Brain microvascular endothelial cell (primary cell): ENCODE results near the gene MAP3K10.

Source experiments
- DNase-seq: peaks from one replicate; pipeline ENCODE4 v3.0.0-alpha.2; 2020
- H3K27ac ChIP-seq: fragments of 250-450 bp; sonication (Bioruptor Pico); 2 replicates; pipeline ENCODE4 v1.5.1; 2020; ENCODE audit warnings: mild to moderate bottlenecking, moderate library complexity
- H3K27me3 ChIP-seq: fragments of 250-450 bp; sonication (Bioruptor Pico); replicated peaks from 2 replicates; pipeline ENCODE4 v1.5.1; 2020; ENCODE audit warnings: mild to moderate bottlenecking
- H3K36me3 ChIP-seq: fragments of 250-450 bp; sonication (Bioruptor Pico); replicated peaks from 2 replicates; pipeline ENCODE4 v1.5.1; 2020; ENCODE audit warnings: mild to moderate bottlenecking
- H3K4me3 ChIP-seq: 2 replicates; pipeline ENCODE4 v1.5.1; 2011; ENCODE audit warnings: low read depth, mild to moderate bottlenecking, control low read depth, low read length, moderate library complexity
- in situ Hi-C: cut with HindIII; loops from 2 replicates; pipeline ENCODE4 v1.10.0; 2017; ENCODE audit warnings: low sequenced_read_pairs, low pct_ligation_motif_present
- TF ChIP-seq, protein P1 (sequence below): IDR thresholded peaks from 2 replicates; pipeline ENCODE4 v1.5.1; 2011; ENCODE audit warnings: low read depth, mild to moderate bottlenecking, moderate library complexity, low read length, control low read depth, inconsistent platforms; ENCODE audit errors: missing control alignments

Gene MAP3K10

DNA sequence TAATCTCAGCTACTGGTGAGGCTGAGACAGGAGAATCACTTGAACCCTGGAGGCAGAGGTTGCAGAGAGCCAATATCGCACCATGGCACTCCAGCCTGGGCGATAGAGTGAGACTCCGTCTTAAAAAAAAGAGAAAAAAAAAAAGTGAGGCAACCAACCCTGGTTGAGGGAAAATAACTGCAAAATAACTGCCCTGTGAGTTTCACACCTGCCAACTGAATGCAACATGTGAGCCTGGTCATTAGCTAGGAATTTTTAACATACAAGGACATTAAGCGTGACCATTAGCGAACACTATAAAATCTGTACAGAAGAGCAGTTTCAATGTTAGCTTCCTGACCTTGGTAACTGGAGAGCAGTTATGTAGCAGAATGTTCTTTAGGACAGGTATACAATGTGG, 37.6 kb downstream of the MAP3K10 start:
- Histone ChIP-seq H3K27ac (no peak overlapping the region), H3K4me3 (no peak overlapping the region), H3K27me3 (no peaks in the 10 kb centered on the region), H3K36me3 (no peaks in the 10 kb centered on the region)
- DNase-seq = no peak
- TF ChIP-seq, protein P1, sequence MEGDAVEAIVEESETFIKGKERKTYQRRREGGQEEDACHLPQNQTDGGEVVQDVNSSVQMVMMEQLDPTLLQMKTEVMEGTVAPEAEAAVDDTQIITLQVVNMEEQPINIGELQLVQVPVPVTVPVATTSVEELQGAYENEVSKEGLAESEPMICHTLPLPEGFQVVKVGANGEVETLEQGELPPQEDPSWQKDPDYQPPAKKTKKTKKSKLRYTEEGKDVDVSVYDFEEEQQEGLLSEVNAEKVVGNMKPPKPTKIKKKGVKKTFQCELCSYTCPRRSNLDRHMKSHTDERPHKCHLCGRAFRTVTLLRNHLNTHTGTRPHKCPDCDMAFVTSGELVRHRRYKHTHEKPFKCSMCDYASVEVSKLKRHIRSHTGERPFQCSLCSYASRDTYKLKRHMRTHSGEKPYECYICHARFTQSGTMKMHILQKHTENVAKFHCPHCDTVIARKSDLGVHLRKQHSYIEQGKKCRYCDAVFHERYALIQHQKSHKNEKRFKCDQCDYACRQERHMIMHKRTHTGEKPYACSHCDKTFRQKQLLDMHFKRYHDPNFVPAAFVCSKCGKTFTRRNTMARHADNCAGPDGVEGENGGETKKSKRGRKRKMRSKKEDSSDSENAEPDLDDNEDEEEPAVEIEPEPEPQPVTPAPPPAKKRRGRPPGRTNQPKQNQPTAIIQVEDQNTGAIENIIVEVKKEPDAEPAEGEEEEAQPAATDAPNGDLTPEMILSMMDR = no peak
- in situ Hi-C loops = no loop called here

DNA sequence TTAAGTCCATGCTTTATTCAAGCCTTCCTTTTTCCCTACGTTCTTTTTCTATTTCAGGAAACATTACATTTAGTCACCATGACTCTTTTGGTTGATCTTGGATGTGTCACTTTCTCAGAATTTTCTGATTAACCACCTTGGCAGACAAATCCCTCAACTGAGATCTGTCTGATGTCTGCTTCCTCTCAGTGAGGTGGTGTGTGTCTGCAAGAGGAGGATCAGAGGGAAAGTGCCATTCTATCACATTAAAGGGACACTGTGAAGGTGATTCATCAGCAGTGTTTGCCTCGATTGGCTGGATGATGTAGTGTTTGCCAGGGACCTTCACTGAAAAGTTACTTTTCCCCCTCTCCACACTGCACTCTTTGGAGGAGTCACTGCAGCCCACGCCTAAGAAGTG, 38.3 kb downstream of the MAP3K10 start:
- Histone ChIP-seq H3K27ac (no peak overlapping the region), H3K4me3 (no peak overlapping the region), H3K27me3 (no peaks in the 10 kb centered on the region), H3K36me3 (peaks cover under 1% of the 10 kb centered on the region)
- TF ChIP-seq, protein P1 = no peak
- DNase-seq = peak; percentile 25
- in situ Hi-C loops = no loop called here

DNA sequence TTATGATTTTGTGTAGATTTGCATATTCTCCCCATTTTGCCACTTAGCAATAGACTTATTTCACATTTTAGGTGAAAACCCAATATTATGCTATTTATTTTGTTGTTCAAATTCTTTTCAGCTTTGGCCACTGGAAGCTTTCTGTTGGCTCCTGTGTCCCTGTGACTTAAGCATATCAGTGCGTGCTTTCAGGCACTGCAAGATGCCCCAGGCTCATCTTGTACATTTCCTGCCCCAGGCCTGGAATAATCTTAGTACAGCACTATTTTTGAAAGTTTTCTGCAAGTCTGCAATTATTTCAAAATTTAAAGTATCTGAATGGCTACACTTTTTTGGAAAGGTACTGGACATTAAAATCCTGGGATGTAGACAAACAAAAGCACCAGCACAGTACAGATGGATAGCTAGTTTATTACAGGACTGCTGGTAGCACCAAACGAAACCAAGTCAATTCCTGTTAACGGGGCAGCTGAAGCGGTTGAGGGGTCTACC, 38.7 kb downstream of the MAP3K10 start:
- TF ChIP-seq, protein P1 = no peak
- no peaks in the 10 kb centered on the region for H3K27me3 ChIP-seq
- no peak overlapping the region for H3K27ac ChIP-seq
- H3K4me3 ChIP-seq = no peak overlapping the region
- in situ Hi-C loops = no loop called here
- DNase-seq = no peak
- H3K36me3 ChIP-seq = peaks cover 5% of the 10 kb centered on the region

DNA sequence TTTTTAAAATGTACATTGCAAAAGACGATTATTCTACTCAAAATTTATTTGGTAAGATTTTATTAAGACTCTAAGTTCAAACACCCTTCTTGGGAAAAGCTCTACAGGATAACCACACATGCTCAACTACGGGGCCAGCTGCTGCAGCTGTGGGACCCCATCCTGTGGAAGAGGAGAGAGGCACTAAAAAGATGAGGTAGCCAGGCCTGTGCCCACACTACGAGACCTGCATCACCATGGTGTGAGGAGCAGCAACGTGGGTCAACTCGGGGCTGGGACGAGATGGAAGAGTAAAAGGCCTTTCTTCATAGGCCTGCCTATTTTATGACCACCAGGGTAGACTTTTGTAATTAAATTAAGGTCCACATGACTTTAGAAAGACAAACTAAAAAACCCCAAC, 39.8 kb downstream of the MAP3K10 start:
- TF ChIP-seq, protein P1 = no peak
- Histone ChIP-seq H3K27me3 (no peaks in the 10 kb centered on the region), H3K27ac (no peak overlapping the region), H3K36me3 (peaks cover 11% of the 10 kb centered on the region), H3K4me3 (no peak overlapping the region)
- in situ Hi-C loops = no loop called here
- DNase-seq = no peak

DNA sequence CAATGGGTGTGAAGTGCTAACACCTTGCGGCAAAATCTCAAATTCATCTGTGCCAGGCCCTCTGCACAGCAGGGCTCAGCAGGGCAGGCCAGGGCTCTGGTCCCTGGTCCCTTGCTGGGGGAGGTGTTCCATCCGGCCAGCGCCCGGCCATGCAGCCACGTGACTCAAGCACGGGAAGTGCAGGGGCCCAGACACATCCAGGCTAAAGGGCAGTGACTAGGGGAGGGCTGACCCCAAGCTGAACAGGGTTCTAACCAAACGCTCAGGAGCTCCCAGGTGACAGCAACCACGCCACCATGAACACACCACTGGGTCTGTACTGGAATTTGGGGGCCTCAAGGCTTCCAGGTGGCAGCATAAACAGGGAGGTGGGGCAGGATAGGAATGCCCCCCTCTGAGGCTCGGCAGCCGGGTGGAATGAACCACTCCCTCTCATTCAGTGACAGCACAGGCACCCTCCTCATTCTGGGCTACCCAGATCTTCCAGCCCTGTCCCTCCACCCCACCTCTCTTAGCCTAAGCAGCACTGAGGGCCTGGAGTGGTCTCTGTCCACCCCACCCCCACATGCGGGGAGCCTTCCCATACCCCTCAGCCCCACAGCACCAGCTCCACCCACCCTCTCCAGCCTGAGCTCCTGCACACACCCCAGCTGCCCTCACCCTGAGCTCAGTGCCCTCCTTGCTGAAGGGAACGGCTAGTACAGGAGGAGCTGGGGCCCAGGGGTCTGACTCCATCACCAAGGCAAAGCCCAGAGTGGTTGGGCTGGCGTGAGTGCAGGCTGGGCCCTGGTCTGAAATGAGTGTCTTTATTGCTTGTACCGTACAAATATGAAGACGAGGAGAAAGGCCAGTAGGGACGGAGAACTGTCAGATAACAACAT, 40.6 kb downstream of the MAP3K10 start:
- H3K27ac ChIP-seq = no peak overlapping the region
- H3K4me3 ChIP-seq = no peak overlapping the region
- peaks cover 13% of the 10 kb centered on the region for H3K36me3 ChIP-seq
- DNase-seq = no peak
- in situ Hi-C loops = no loop called here
- TF ChIP-seq, protein P1 = no peak
- no peaks in the 10 kb centered on the region for H3K27me3 ChIP-seq

DNA sequence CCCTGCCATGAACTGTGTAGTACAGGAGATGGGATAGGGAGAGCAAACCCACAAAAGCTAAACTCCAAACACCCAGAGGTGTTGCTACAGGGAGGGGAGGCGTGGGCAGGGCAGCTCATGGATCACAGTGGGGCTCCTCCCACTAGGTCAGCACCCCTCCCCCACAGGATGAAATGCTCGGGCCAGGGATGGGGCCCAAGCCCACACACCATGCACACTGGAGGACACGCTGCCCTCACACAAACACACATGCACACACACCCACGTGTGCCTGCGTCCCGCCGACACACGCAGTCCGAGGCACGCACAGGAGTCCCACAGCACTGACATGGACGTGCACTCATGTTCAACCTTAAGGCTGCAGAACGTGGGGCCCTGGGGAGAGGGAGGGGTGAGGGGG, 41.3 kb downstream of the MAP3K10 start:
- Histone ChIP-seq H3K4me3 (no peak overlapping the region), H3K27me3 (no peaks in the 10 kb centered on the region), H3K27ac (no peak overlapping the region), H3K36me3 (peaks cover 17% of the 10 kb centered on the region)
- TF ChIP-seq, protein P1 = no peak
- in situ Hi-C loops = no loop called here
- no peak for DNase-seq
